ENCODE data around the gene OBSL1.

Gene OBSL1

GRCh38 chr2:219545943-219546352, 25.4 kb downstream of the OBSL1 start:
- no peak for DNase-seq

- DNase-seq = no peak
Observed at GRCh38 chr2:219545295-219545942, 25.9 kb downstream of the OBSL1 start.

- no peak for DNase-seq
Observed at GRCh38 chr2:219544567-219544966, 26.8 kb downstream of the OBSL1 start.

GRCh38 chr2:219543596-219544358, 27.6 kb downstream of the OBSL1 start, which contains the start of the genes CHPF and TMEM198:
CHPF (minus strand) TSS chr2:219543809; CDS start chr2:219543538, 271 bp downstream.
TMEM198 (plus strand) TSS chr2:219544028; CDS start chr2:219544728, 700 bp downstream.
- peak; percentile 95 for DNase-seq

GRCh38 chr2:219542931-219543595, 28.3 kb downstream of the OBSL1 start:
- DNase-seq = no peak

- peak; percentile 87 for DNase-seq
Observed at GRCh38 chr2:219541611-219542180, 29.6 kb downstream of the OBSL1 start.

- DNase-seq = no peak
Observed at GRCh38 chr2:219540784-219541504, 30.4 kb downstream of the OBSL1 start.

GRCh38 chr2:219539926-219540678, 31.2 kb downstream of the OBSL1 start:
- no peak for DNase-seq

- no peak for DNase-seq
Observed at GRCh38 chr2:219538956-219539788, 32.2 kb downstream of the OBSL1 start.

- DNase-seq = no peak
Observed at GRCh38 chr2:219538504-219538951, 32.8 kb downstream of the OBSL1 start.

- DNase-seq = no peak
Observed at GRCh38 chr2:219537657-219538488, 33.5 kb downstream of the OBSL1 start.

GRCh38 chr2:219536967-219537366, 34.4 kb downstream of the OBSL1 start:
- DNase-seq = no peak

GRCh38 chr2:219536425-219536824, 34.9 kb downstream of the OBSL1 start:
- no peak for DNase-seq

GRCh38 chr2:219533930-219534661, 37.2 kb downstream of the OBSL1 start:
- no peak for DNase-seq

GRCh38 chr2:219532378-219532649, 39.0 kb downstream of the OBSL1 start:
- DNase-seq = no peak

- DNase-seq = no peak
Observed at GRCh38 chr2:219531639-219532377, 39.5 kb downstream of the OBSL1 start.

GRCh38 chr2:219530048-219530963, 41.0 kb downstream of the OBSL1 start:
- peak; percentile 85 for DNase-seq

- no peak for DNase-seq
Observed at GRCh38 chr2:219527472-219527871, 43.9 kb downstream of the OBSL1 start.

All from activated naive CD4-positive, alpha-beta T cell treated with Interleukin-2 at 50 U/mL for 16 hours (primary cell).